Measurements from ENCODE around the gene POFUT2.

The POFUT2 gene

GRCh38 chr21:45260191-45260825, 27.4 kb downstream of the POFUT2 start:
- DNase-seq, result peak in 1 of 2 donors; percentile 5

GRCh38 chr21:45259206-45259840, 28.4 kb downstream of the POFUT2 start:
- DNase-seq, result peak in 1 of 2 donors; percentile 8

- peak in 1 of 2 donors; percentile 15 for DNase-seq
Observed at GRCh38 chr21:45258466-45258865, 29.2 kb downstream of the POFUT2 start.

GRCh38 chr21:45257673-45258341, 29.9 kb downstream of the POFUT2 start:
- no peak for DNase-seq

GRCh38 chr21:45256912-45257672, 30.6 kb downstream of the POFUT2 start:
- no peak for DNase-seq

- DNase-seq, result no peak
Observed at GRCh38 chr21:45256021-45256911, 31.4 kb downstream of the POFUT2 start.

- no peak for DNase-seq
Observed at GRCh38 chr21:45255381-45256020, 32.2 kb downstream of the POFUT2 start.

- no peak for DNase-seq
Observed at GRCh38 chr21:45254460-45254930, 33.2 kb downstream of the POFUT2 start.

GRCh38 chr21:45253633-45254459, 33.8 kb downstream of the POFUT2 start:
- DNase-seq, result no peak

- DNase-seq, result no peak
Observed at GRCh38 chr21:45253180-45253579, 34.5 kb downstream of the POFUT2 start.

GRCh38 chr21:45252448-45252925, 35.2 kb downstream of the POFUT2 start:
- DNase-seq, result no peak

- DNase-seq, result no peak
Observed at GRCh38 chr21:45251635-45252447, 35.9 kb downstream of the POFUT2 start.

- DNase-seq, result no peak
Observed at GRCh38 chr21:45250914-45251634, 36.6 kb downstream of the POFUT2 start.

GRCh38 chr21:45250272-45250671, 37.4 kb downstream of the POFUT2 start:
- DNase-seq, result no peak

- no peak for DNase-seq
Observed at GRCh38 chr21:45249626-45250025, 38.1 kb downstream of the POFUT2 start.

GRCh38 chr21:45248893-45249381, 38.8 kb downstream of the POFUT2 start:
- no peak for DNase-seq

- DNase-seq, result no peak
Observed at GRCh38 chr21:45248301-45248892, 39.3 kb downstream of the POFUT2 start.

Measured in stimulated activated CD4-positive, alpha-beta T cell treated with anti-CD3 and anti-CD28 coated beads, Interleukin-2, amount 100 ng/mL, for 24 hours (primary cell).